SK-N-SH (cell line): ENCODE measurements around the gene INSRR. TPM values are rescaled to one million over a fixed set of nuclear protein-coding genes. Genes with fewer than 3 reads are reported as not detected.

Source experiments
- CTCF ChIA-PET: fragments of 300-600, 350-600 bp; formaldehyde crosslinking; extraction: SDS; loops from one replicate; lab custom pipeline; 2021; lab: Yijun Ruan, JAX
- POLR2A ChIA-PET: fragments of 350-600 bp; sonication (Branson Sonifier 250); formaldehyde crosslinking; extraction: SDS; loops from one replicate; lab custom pipeline; 2020; ENCODE audit warnings: antibody characterized with exemption, inconsistent platforms; lab: Yijun Ruan, JAX
- DNase-seq: peaks from one replicate; pipeline ENCODE4 v3.0.0; 2012
- H2AFZ ChIP-seq: fragments of 200-600 bp; sonication (generic); 2 replicates; pipeline ENCODE4 v1.8.1; 2016; ENCODE audit warnings: antibody characterized with exemption, mild to moderate bottlenecking, low read depth
- H3F3A ChIP-seq: fragments of 200-600 bp; sonication (generic); replicated peaks from 2 replicates; pipeline ENCODE3; 2016; ENCODE audit warnings: antibody characterized with exemption, mild to moderate bottlenecking; ENCODE audit not compliant: insufficient read depth
- H3K27ac ChIP-seq, 2 experiments: fragments of 200-500 bp in 1 of 2; fragments of 200-600 bp in 1 of 2; sonication (Bioruptor generic) in 1 of 2; sonication (generic), shearing (Covaris generic) in 1 of 2; 2 replicates each; pipeline versions ENCODE4 v1.5.1 to v1.6.1; 2014 to 2016; ENCODE audit warnings: low read depth in 2 of 2, inconsistent platforms in 1 of 2, low read length in 1 of 2, mild to moderate bottlenecking in 1 of 2, mixed read lengths in 1 of 2
- H3K27me3 ChIP-seq: fragments of 200-600 bp; sonication (generic), shearing (Covaris generic); 2 replicates; pipeline ENCODE4 v1.6.1; 2016; ENCODE audit warnings: mixed run types; ENCODE audit not compliant: insufficient read depth
- H3K36me3 ChIP-seq, 2 experiments: fragments of 200-500 bp in 1 of 2; fragments of 200-600 bp in 1 of 2; sonication (Bioruptor generic) in 1 of 2; sonication (generic) in 1 of 2; replicated peaks in 1 of 2; 2 replicates each; pipeline versions ENCODE3 to v1.5.1; 2014 to 2016; ENCODE audit warnings: low read length in 1 of 2, mild to moderate bottlenecking in 1 of 2; ENCODE audit not compliant: insufficient read depth in 2 of 2, control insufficient read depth in 1 of 2
- H3K4me1 ChIP-seq, 2 experiments: fragments of 200-500 bp in 1 of 2; fragments of 200-600 bp in 1 of 2; sonication (Bioruptor generic) in 1 of 2; sonication (generic), shearing (Covaris generic) in 1 of 2; 2 replicates each; pipeline versions ENCODE4 v1.5.1 to v1.6.1; 2014 to 2016; ENCODE audit warnings: low read depth in 1 of 2, low read length in 1 of 2, mixed run types in 1 of 2; ENCODE audit not compliant: insufficient read depth in 2 of 2, control insufficient read depth in 1 of 2
- H3K4me2 ChIP-seq: fragments of 200-600 bp; sonication (generic), shearing (Covaris generic); 2 replicates; pipeline ENCODE4 v1.6.1; 2017; ENCODE audit warnings: mixed run types
- H3K4me3 ChIP-seq, 2 experiments: fragments of 200-500 bp in 1 of 2; fragments of 200-600 bp in 1 of 2; sonication (Bioruptor generic) in 1 of 2; sonication (generic), shearing (Covaris generic) in 1 of 2; 2 replicates each; pipeline versions ENCODE4 v1.5.1 to v1.8.1; 2014 to 2016; ENCODE audit warnings: low read depth in 2 of 2, inconsistent platforms in 1 of 2, low read length in 1 of 2, mild to moderate bottlenecking in 1 of 2, mixed read lengths in 1 of 2, moderate library complexity in 1 of 2
- H3K79me2 ChIP-seq: fragments of 200-600 bp; sonication (generic); 2 replicates; pipeline ENCODE4 v1.8.1; 2017; ENCODE audit warnings: mild to moderate bottlenecking; ENCODE audit not compliant: insufficient read depth
- H3K9ac ChIP-seq: fragments of 200-600 bp; sonication (generic); 2 replicates; pipeline ENCODE4 v1.6.1; 2017; ENCODE audit warnings: mixed run types
- H3K9me2 ChIP-seq: fragments of 200-600 bp; sonication (generic); 2 replicates; pipeline ENCODE4 v1.6.1; 2017; ENCODE audit warnings: mixed run types
- H3K9me3 ChIP-seq: fragments of 200-600 bp; sonication (generic); 2 replicates; pipeline ENCODE4 v1.6.1; 2017; ENCODE audit warnings: mixed run types, mild to moderate bottlenecking, moderate library complexity
- H4K20me1 ChIP-seq: fragments of 200-600 bp; sonication (generic); 2 replicates; pipeline ENCODE4 v1.6.1; 2017; ENCODE audit warnings: mild to moderate bottlenecking, mixed run types; ENCODE audit not compliant: insufficient read depth
- CHD2 ChIP-seq: fragments of 150-350 bp; IDR thresholded peaks from 2 replicates; pipeline ENCODE4 v1.6.1; 2018; ENCODE audit warnings: low read length; ENCODE audit not compliant: partially characterized antibody
- ELF1 ChIP-seq: IDR thresholded peaks from 2 replicates; pipeline ENCODE4 v1.4.0; 2012
- EP300 ChIP-seq, 2 experiments: IDR thresholded peaks; 2 replicates each; pipeline versions ENCODE4 v1.4.0 to v1.6.1; 2012; ENCODE audit warnings: borderline replicate concordance in 1 of 2, low read depth in 1 of 2, low read length in 1 of 2
- EZH2phosphoT487 ChIP-seq: fragments of 200-600 bp; sonication (generic); IDR thresholded peaks from 2 replicates; pipeline ENCODE4 v1.6.1; 2017; ENCODE audit warnings: low read depth, mixed run types, mild to moderate bottlenecking, antibody characterized with exemption, moderate library complexity, borderline replicate concordance
- FOSL2 ChIP-seq: IDR thresholded peaks from 2 replicates; pipeline ENCODE4 v1.4.0; 2012; ENCODE audit warnings: low read depth, mild to moderate bottlenecking, moderate library complexity, borderline replicate concordance
- FOXJ3 ChIP-seq: sonication (generic); formaldehyde crosslinking; IDR thresholded peaks from 2 replicates; pipeline ENCODE4 v1.5.1; 2020; ENCODE audit warnings: mild to moderate bottlenecking, missing genetic modification reagents
- FOXM1 ChIP-seq: IDR thresholded peaks from 2 replicates; pipeline ENCODE4 v1.4.0; 2012; ENCODE audit warnings: low read depth, mild to moderate bottlenecking
- GABPA ChIP-seq: IDR thresholded peaks from 2 replicates; pipeline ENCODE4 v1.4.0; 2012; ENCODE audit warnings: low read depth, mild to moderate bottlenecking
- GATA2 ChIP-seq: sonication (generic); formaldehyde crosslinking; IDR thresholded peaks from 2 replicates; pipeline ENCODE4 v1.5.0; 2020; ENCODE audit warnings: mild to moderate bottlenecking, missing genetic modification reagents
- IRF3 ChIP-seq: fragments of 150-350 bp; IDR thresholded peaks from 2 replicates; pipeline ENCODE4 v1.6.1; 2016; ENCODE audit warnings: mild to moderate bottlenecking, low read depth, low read length
- NFIC ChIP-seq: IDR thresholded peaks from 2 replicates; pipeline ENCODE4 v1.4.0; 2012; ENCODE audit warnings: borderline replicate concordance
- NRF1 ChIP-seq: IDR thresholded peaks from 2 replicates; pipeline ENCODE4 v1.6.1; 2012; ENCODE audit warnings: low read depth, mild to moderate bottlenecking, low read length
- RCOR1 ChIP-seq: fragments of 150-350 bp; IDR thresholded peaks from 2 replicates; pipeline ENCODE4 v1.6.1; 2017; ENCODE audit warnings: antibody characterized with exemption, low read length
- RXRA ChIP-seq: IDR thresholded peaks from 2 replicates; pipeline ENCODE4 v1.4.0; 2012; ENCODE audit warnings: low read depth, mild to moderate bottlenecking, borderline replicate concordance
- SIN3A ChIP-seq: IDR thresholded peaks from 2 replicates; pipeline ENCODE4 v1.6.1; 2012; ENCODE audit warnings: low read depth, mild to moderate bottlenecking, low read length, moderate library complexity, borderline replicate concordance
- USF1 ChIP-seq: IDR thresholded peaks from 2 replicates; pipeline ENCODE4 v1.4.0; 2012; ENCODE audit warnings: low read depth, borderline replicate concordance
- YY1 ChIP-seq: IDR thresholded peaks from 2 replicates; pipeline ENCODE4 v1.4.0; 2012; ENCODE audit warnings: low read depth, mild to moderate bottlenecking
- WGBS: methylation state at CpG from one replicate; pipeline ENCODE4 v1.1.6; 2017; ENCODE audit warnings: low lambda C conversion rate; 5-methylcytosine and 5-hydroxymethylcytosine counted together
- polyA plus RNA-seq, 3 experiments: library from polyadenylated mRNA; depleted of rRNA; stranded (reverse); fragments of >200 nt; gene quantifications; 2 replicates each; pipeline ENCODE4 v1.2.3, GENCODE V29; 2012
- TF ChIP-seq, protein P1 (sequence below): IDR thresholded peaks from 2 replicates; pipeline ENCODE4 v1.6.1; 2012; ENCODE audit warnings: mild to moderate bottlenecking, low read depth, low read length, moderate library complexity
- TF ChIP-seq, protein P2 (sequence below): IDR thresholded peaks from 2 replicates; pipeline ENCODE4 v1.4.0; 2012; ENCODE audit warnings: low read depth
- TF ChIP-seq, protein P3 (sequence below): fragments of 150-350 bp; IDR thresholded peaks from 2 replicates; pipeline ENCODE4 v1.6.1; 2017; ENCODE audit warnings: antibody characterized with exemption, low read length, low read depth, borderline replicate concordance

INSRR gene
- polyA plus RNA-seq, 1 of the 3 experiments (the other 2 are of a cell fraction): 0.20 TPM

DNA sequence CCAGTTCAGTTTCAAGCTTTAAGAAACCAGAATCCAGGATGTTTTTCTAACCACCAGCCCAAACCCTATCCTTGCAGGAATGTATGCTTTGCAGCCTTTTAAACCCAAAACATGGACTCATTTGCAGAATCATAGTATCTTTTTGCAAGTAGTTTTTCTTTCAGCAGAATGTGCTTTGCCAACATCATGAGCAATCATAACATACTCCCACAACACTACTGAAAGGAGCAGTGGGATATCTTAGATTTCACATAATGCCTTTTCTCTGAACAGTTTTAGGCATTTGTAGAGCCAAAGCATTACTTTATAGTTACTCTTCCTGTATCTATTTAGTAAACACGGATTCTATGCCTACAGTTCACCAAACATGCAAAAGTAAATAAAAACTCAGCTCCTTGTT, 32.3 kb downstream of the INSRR start (continued):
- TF ChIP-seq, protein P1, sequence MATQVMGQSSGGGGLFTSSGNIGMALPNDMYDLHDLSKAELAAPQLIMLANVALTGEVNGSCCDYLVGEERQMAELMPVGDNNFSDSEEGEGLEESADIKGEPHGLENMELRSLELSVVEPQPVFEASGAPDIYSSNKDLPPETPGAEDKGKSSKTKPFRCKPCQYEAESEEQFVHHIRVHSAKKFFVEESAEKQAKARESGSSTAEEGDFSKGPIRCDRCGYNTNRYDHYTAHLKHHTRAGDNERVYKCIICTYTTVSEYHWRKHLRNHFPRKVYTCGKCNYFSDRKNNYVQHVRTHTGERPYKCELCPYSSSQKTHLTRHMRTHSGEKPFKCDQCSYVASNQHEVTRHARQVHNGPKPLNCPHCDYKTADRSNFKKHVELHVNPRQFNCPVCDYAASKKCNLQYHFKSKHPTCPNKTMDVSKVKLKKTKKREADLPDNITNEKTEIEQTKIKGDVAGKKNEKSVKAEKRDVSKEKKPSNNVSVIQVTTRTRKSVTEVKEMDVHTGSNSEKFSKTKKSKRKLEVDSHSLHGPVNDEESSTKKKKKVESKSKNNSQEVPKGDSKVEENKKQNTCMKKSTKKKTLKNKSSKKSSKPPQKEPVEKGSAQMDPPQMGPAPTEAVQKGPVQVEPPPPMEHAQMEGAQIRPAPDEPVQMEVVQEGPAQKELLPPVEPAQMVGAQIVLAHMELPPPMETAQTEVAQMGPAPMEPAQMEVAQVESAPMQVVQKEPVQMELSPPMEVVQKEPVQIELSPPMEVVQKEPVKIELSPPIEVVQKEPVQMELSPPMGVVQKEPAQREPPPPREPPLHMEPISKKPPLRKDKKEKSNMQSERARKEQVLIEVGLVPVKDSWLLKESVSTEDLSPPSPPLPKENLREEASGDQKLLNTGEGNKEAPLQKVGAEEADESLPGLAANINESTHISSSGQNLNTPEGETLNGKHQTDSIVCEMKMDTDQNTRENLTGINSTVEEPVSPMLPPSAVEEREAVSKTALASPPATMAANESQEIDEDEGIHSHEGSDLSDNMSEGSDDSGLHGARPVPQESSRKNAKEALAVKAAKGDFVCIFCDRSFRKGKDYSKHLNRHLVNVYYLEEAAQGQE: no peak
- TF ChIP-seq CHD2 (no peak), EZH2phosphoT487 (no peak), NFIC (no peak), RXRA (no peak), ELF1 (no peak), NRF1 (no peak), FOXJ3 (CRISPR knock-in tag) (no peak), FOXM1 (no peak), GATA2 (CRISPR knock-in tag) (no peak), GABPA (no peak)

GRCh38 chr1:156823210-156823790, 35.6 kb downstream of the INSRR start:
- POLR2A ChIA-PET: no interaction called here
- Histone ChIP-seq H3K4me3 (no peak overlapping the region), H3K9me2 (no peaks in the 10 kb centered on the region), H3K27me3 (no peaks in the 10 kb centered on the region), H3K9ac (no peak overlapping the region), H3K36me3 (no peaks in the 10 kb centered on the region), H3F3A (no peaks in the 10 kb centered on the region), H4K20me1 (no peaks in the 10 kb centered on the region), H3K79me2 (no peaks in the 10 kb centered on the region), H2AFZ (no peak overlapping the region), H3K27ac (no peak overlapping the region), H3K4me1 (peaks cover 0 to under 1% of the 10 kb centered on the region in 2 experiments; a peak in 1 of 4 replicates), H3K9me3 (no peaks in the 10 kb centered on the region), H3K4me2 (no peak overlapping the region)
- no peak for DNase-seq
- WGBS: 96% methylated on average over 2 of the region's 5 CpGs
- CTCF ChIA-PET: interaction anchor here (1.1 to 3.9 kb wide), 3 partner anchors 15 to 204 kb away, joined by 3 to 25 read pairs (median 3); partner anchors contain the start of gene HAPLN2
- TF ChIP-seq, protein P2, sequence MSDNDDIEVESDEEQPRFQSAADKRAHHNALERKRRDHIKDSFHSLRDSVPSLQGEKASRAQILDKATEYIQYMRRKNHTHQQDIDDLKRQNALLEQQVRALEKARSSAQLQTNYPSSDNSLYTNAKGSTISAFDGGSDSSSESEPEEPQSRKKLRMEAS: no peak

GRCh38 chr1:156822680-156823079, 36.2 kb downstream of the INSRR start:
- Histone ChIP-seq H3K4me1 (no peaks in the 10 kb centered on the region), H3K9me2 (no peaks in the 10 kb centered on the region), H3F3A (no peaks in the 10 kb centered on the region), H3K36me3 (no peaks in the 10 kb centered on the region), H3K4me2 (no peak overlapping the region), H3K27ac (no peak overlapping the region), H3K27me3 (no peaks in the 10 kb centered on the region), H3K9ac (no peak overlapping the region), H3K79me2 (no peaks in the 10 kb centered on the region), H3K9me3 (no peaks in the 10 kb centered on the region), H3K4me3 (no peak overlapping the region), H2AFZ (no peak overlapping the region), H4K20me1 (no peaks in the 10 kb centered on the region)
- POLR2A ChIA-PET: interaction anchor here (0.6 kb wide), 1 partner anchor 13 kb away, joined by 3 read pairs; no protein-coding TSS in a partner anchor
- no peak for DNase-seq
- CTCF ChIA-PET: interaction anchor here (1.1 to 3.9 kb wide), 6 partner anchors 15 to 204 kb away, joined by 3 to 25 read pairs (median 4); partner anchors contain the start of genes HAPLN2 and NTRK1
- 45% methylated on average over 1 of the region's 1 CpG for WGBS
- TF ChIP-seq IRF3: no peak
- TF ChIP-seq RCOR1: no peak
- TF ChIP-seq USF1: no peak
- TF ChIP-seq NFIC: no peak
- no peak for TF ChIP-seq SIN3A
- TF ChIP-seq EP300 (IDR thresholded peaks at IDR 0.05; ENCODE audit: borderline replicate concordance in 1 of 2, low read depth in 1 of 2, low read length in 1 of 2): no peak
- TF ChIP-seq YY1: no peak
- TF ChIP-seq RXRA: no peak
- TF ChIP-seq, protein P3, sequence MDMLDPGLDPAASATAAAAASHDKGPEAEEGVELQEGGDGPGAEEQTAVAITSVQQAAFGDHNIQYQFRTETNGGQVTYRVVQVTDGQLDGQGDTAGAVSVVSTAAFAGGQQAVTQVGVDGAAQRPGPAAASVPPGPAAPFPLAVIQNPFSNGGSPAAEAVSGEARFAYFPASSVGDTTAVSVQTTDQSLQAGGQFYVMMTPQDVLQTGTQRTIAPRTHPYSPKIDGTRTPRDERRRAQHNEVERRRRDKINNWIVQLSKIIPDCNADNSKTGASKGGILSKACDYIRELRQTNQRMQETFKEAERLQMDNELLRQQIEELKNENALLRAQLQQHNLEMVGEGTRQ: no peak
- TF ChIP-seq FOSL2: no peak
